Neural progenitor cell (in vitro differentiated cells): ENCODE measurements around the gene FANCC. TPM values are rescaled to one million over a fixed set of nuclear protein-coding genes. Genes with fewer than 3 reads are reported as not detected.

Experiments used
- DNase-seq: peaks from one replicate; pipeline ENCODE4 v3.0.0-alpha.2; 2016; ENCODE audit warnings: low spot score
- H2AFZ ChIP-seq: fragments of 200-600 bp; sonication (generic); replicated peaks from 2 replicates; pipeline ENCODE4 v1.6.1; 2016; ENCODE audit warnings: antibody characterized with exemption
- H3F3A ChIP-seq: fragments of 200-600 bp; sonication (generic); 2 replicates; pipeline ENCODE4 v1.6.1; 2016; ENCODE audit warnings: antibody characterized with exemption, low read depth
- H3K27ac ChIP-seq: fragments of 200-600 bp; sonication (generic); 2 replicates; pipeline ENCODE4 v1.5.1; 2016; ENCODE audit warnings: mild to moderate bottlenecking
- H3K27me3 ChIP-seq: fragments of 200-600 bp; sonication (generic); 2 replicates; pipeline ENCODE4 v1.6.1; 2016; ENCODE audit warnings: mild to moderate bottlenecking, moderate library complexity
- H3K36me3 ChIP-seq: fragments of 200-600 bp; sonication (generic); 2 replicates; pipeline ENCODE4 v1.5.1; 2016
- H3K4me1 ChIP-seq: fragments of 200-600 bp; sonication (generic); 2 replicates; pipeline ENCODE4 v1.6.1; 2016; ENCODE audit warnings: mixed run types
- H3K4me2 ChIP-seq: fragments of 200-600 bp; sonication (generic); 2 replicates; pipeline ENCODE4 v1.6.1; 2016
- H3K4me3 ChIP-seq: fragments of 200-600 bp; sonication (generic); 2 replicates; pipeline ENCODE4 v1.5.1; 2016
- H3K79me2 ChIP-seq: fragments of 200-600 bp; sonication (generic); 2 replicates; pipeline ENCODE4 v1.6.1; 2016; ENCODE audit warnings: low read depth
- H3K9ac ChIP-seq: fragments of 200-600 bp; sonication (generic); 2 replicates; pipeline ENCODE4 v1.6.1; 2016
- H3K9me3 ChIP-seq: fragments of 200-600 bp; sonication (generic); 2 replicates; pipeline ENCODE4 v1.5.1; 2016; ENCODE audit warnings: low read depth
- H4K20me1 ChIP-seq: fragments of 200-600 bp; sonication (generic); 2 replicates; pipeline ENCODE4 v1.6.1; 2016; ENCODE audit warnings: low read depth
- H3K27ac Mint-ChIP-seq: 3 replicates; pipeline ENCODE4 v1.8.0; 2021; ENCODE audit warnings: mixed read lengths
- H3K27me3 Mint-ChIP-seq: 2 replicates; pipeline ENCODE4 v1.8.0; 2022; ENCODE audit warnings: low read depth, mild to moderate bottlenecking, inconsistent platforms, moderate library complexity, mixed read lengths; ENCODE audit not compliant: insufficient read depth
- H3K36me3 Mint-ChIP-seq: 3 replicates; pipeline ENCODE4 v1.8.0; 2021; ENCODE audit warnings: mixed read lengths
- H3K4me1 Mint-ChIP-seq: 3 replicates; pipeline ENCODE4 v1.8.0; 2021; ENCODE audit warnings: mixed read lengths
- H3K4me3 Mint-ChIP-seq: 3 replicates; pipeline ENCODE4 v1.8.0; 2021; ENCODE audit warnings: mild to moderate bottlenecking, moderate library complexity, mixed read lengths
- H3K9me3 Mint-ChIP-seq: 3 replicates; pipeline ENCODE4 v1.8.0; 2020; ENCODE audit warnings: mixed read lengths
- EZH2 ChIP-seq: fragments of 200-600 bp; sonication (generic); IDR thresholded peaks from 2 replicates; pipeline ENCODE4 v1.6.1; 2017; ENCODE audit warnings: antibody characterized with exemption, mild to moderate bottlenecking, moderate library complexity
- EZH2phosphoT487 ChIP-seq: fragments of 200-600 bp; sonication (generic); IDR thresholded peaks from 2 replicates; pipeline ENCODE4 v1.6.1; 2017; ENCODE audit warnings: antibody characterized with exemption
- total RNA-seq: library from RNA; depleted of rRNA; stranded (reverse); fragments of >200 nt; gene quantifications from 2 replicates; pipeline ENCODE4 v1.2.3, GENCODE V29; 2015; ENCODE audit warnings: low replicate concordance
- TF ChIP-seq, protein P1 (sequence below): fragments of 200-600 bp; sonication (generic); IDR thresholded peaks from 2 replicates; pipeline ENCODE4 v1.5.1; 2017; ENCODE audit warnings: antibody characterized with exemption, mild to moderate bottlenecking

Gene FANCC
- total RNA-seq, 1 donor from 2014 or later, result 49.6 TPM

DNA sequence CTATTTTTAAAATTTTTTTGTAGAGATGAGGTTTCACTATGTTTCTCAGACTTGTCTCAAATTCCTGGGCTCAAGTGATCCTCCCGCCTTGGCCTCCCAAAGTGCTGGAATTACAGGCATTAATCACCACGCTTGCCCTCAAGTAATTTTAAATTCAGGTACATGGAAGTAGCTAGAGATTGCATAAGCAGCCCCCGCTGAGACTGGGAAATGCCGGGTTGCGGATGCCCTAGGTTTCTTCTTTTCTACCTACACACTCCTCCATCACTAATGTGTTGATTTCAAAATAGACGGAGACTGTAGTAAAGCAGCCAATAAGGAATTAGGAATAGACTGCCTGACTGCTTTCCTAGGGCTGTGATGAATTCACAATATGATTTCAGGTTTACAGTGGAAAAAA lies 202.4 kb downstream of the FANCC start:
- no peak overlapping the region for H3K4me3 Mint-ChIP-seq
- TF ChIP-seq, protein P1, sequence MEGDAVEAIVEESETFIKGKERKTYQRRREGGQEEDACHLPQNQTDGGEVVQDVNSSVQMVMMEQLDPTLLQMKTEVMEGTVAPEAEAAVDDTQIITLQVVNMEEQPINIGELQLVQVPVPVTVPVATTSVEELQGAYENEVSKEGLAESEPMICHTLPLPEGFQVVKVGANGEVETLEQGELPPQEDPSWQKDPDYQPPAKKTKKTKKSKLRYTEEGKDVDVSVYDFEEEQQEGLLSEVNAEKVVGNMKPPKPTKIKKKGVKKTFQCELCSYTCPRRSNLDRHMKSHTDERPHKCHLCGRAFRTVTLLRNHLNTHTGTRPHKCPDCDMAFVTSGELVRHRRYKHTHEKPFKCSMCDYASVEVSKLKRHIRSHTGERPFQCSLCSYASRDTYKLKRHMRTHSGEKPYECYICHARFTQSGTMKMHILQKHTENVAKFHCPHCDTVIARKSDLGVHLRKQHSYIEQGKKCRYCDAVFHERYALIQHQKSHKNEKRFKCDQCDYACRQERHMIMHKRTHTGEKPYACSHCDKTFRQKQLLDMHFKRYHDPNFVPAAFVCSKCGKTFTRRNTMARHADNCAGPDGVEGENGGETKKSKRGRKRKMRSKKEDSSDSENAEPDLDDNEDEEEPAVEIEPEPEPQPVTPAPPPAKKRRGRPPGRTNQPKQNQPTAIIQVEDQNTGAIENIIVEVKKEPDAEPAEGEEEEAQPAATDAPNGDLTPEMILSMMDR, result no peak
- TF ChIP-seq EZH2 (no peak), EZH2phosphoT487 (no peak)
- H3K79me2 ChIP-seq, result no peaks in the 10 kb centered on the region

DNA sequence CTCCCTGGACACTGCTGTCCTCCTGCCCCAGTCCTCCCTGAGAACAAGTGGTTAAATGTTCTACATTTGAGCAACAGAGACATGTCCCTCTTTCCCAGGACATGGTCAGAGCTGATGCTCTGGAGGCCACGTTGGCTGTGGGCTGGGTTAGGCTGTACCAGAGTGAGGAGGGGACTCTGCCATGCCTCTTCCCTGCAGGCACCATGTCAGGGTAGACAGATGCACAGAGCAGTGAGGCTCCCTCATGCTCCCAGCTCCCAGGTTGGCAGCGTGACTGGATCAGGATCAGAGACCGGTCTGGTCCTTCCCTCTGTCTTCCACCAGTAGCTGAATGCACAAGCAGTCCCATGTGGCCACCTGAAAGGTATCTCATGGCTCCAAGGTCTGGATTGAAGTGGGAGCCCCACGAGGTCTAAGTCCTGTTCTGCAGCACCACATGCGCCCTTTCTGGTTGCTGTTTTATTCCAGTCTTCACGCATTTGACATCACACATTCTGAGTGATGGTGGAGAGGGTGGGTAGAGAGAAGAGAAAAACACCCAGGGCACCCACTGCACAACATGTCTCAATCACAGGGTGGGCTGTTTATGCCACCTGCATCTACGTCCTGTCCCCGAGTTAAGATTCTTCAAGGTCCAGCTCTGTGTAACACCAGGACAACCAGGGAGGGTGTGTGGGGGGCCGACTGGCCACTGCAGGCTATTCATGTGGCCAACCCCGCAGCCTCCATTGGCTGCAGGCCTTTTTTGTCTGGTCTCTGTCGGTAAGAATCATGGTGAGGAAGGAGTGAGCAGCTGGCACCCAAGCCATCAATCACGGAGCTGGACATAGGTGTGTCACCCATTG lies 204.9 kb downstream of the FANCC start:
- H3K79me2 ChIP-seq, result no peaks in the 10 kb centered on the region
- Mint-ChIP-seq H3K36me3 (peaks cover 13% of the 10 kb centered on the region), H3K4me3 (no peak overlapping the region), H3K27me3 (peaks cover 2% of the 10 kb centered on the region), H3K4me1 (peaks cover 10% of the 10 kb centered on the region), H3K9me3 (no peaks in the 10 kb centered on the region), H3K27ac (no peak overlapping the region)
- H3K9me3 ChIP-seq, result no peaks in the 10 kb centered on the region
- TF ChIP-seq, protein P1, result no peak
- TF ChIP-seq EZH2phosphoT487, result no peak
- no peak for TF ChIP-seq EZH2
- H3K4me2 ChIP-seq, result no peak overlapping the region
- H3K27me3 ChIP-seq, result no peaks in the 10 kb centered on the region
- H3K9ac ChIP-seq, result no peak overlapping the region
- H3K36me3 ChIP-seq, result no peaks in the 10 kb centered on the region
- H4K20me1 ChIP-seq, result no peaks in the 10 kb centered on the region
- no peaks in the 10 kb centered on the region for H3F3A ChIP-seq
- H3K27ac ChIP-seq, result no peak overlapping the region
- no peaks in the 10 kb centered on the region for H3K4me1 ChIP-seq
- H2AFZ ChIP-seq, result no peak overlapping the region
- H3K4me3 ChIP-seq, result no peak overlapping the region
- no peak for DNase-seq

More for the DNA sequence above, 202.4 kb downstream of the FANCC start:
- Histone ChIP-seq H4K20me1 (no peaks in the 10 kb centered on the region), H3F3A (no peaks in the 10 kb centered on the region), H3K4me3 (no peak overlapping the region), H3K27me3 (no peaks in the 10 kb centered on the region), H3K27ac (no peak overlapping the region), H3K9ac (no peak overlapping the region), H3K9me3 (no peaks in the 10 kb centered on the region), H2AFZ (no peak overlapping the region), H3K36me3 (no peaks in the 10 kb centered on the region), H3K4me1 (no peaks in the 10 kb centered on the region), H3K4me2 (no peak overlapping the region)
- no peaks in the 10 kb centered on the region for H3K27me3 Mint-ChIP-seq
- peaks cover 13% of the 10 kb centered on the region for H3K36me3 Mint-ChIP-seq
- no peak for DNase-seq
- H3K27ac Mint-ChIP-seq, result no peak overlapping the region
- peaks cover 4% of the 10 kb centered on the region for H3K4me1 Mint-ChIP-seq
- no peaks in the 10 kb centered on the region for H3K9me3 Mint-ChIP-seq

DNA sequence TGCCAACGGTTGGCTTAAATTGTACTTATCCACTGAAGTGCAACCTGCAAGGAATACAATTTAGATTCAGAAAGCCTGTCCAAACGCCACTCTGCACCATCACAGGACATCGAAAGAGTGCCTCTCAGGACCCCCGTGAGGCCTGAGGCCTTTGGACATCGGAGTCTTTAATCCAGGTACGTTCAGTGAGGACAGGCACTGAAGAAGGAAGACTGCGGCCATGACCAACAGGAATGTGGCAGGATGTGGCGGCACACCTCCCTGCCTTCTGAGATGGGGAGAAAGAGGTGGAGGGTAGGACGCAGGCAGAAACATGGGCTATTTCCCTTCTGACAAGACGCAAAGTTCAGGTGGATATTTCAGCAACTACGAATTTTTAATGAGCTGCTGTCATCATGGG lies 205.8 kb downstream of the FANCC start:
- Histone ChIP-seq H3K79me2 (no peaks in the 10 kb centered on the region), H3K4me3 (no peak overlapping the region), H3K4me1 (no peaks in the 10 kb centered on the region), H3K9me3 (no peaks in the 10 kb centered on the region), H3K4me2 (no peak overlapping the region), H3K36me3 (no peaks in the 10 kb centered on the region), H3K27ac (no peak overlapping the region), H3K9ac (no peak overlapping the region), H4K20me1 (no peaks in the 10 kb centered on the region), H3F3A (no peaks in the 10 kb centered on the region), H2AFZ (no peak overlapping the region), H3K27me3 (no peaks in the 10 kb centered on the region)
- Mint-ChIP-seq H3K9me3 (no peaks in the 10 kb centered on the region), H3K36me3 (peaks cover 13% of the 10 kb centered on the region), H3K27ac (no peak overlapping the region), H3K4me1 (peaks cover 19% of the 10 kb centered on the region), H3K4me3 (no peak overlapping the region), H3K27me3 (peaks cover 2% of the 10 kb centered on the region)
- TF ChIP-seq EZH2, result no peak
- TF ChIP-seq, protein P1, result no peak
- no peak for TF ChIP-seq EZH2phosphoT487
- no peak for DNase-seq
